H9 (cell line): ENCODE results near the gene PPAT. TPM values are rescaled to one million over a fixed set of nuclear protein-coding genes. Genes with fewer than 3 reads are reported as not detected.

Experiments used
- DNase-seq: peaks from one replicate; pipeline ENCODE4 v3.0.0-alpha.2; 2017
- H2AFZ ChIP-seq: one replicate; pipeline ENCODE4 v1.6.1; 2013; ENCODE audit warnings: mild to moderate bottlenecking, low read length, control low read depth, moderate library complexity
- H2AK5ac ChIP-seq: 2 replicates; pipeline ENCODE4 v1.6.1; 2013; ENCODE audit warnings: low read length, control low read depth, mixed read lengths; ENCODE audit not compliant: insufficient read length
- H2BK120ac ChIP-seq: one replicate; pipeline ENCODE4 v1.6.1; 2013; ENCODE audit warnings: low read depth, mild to moderate bottlenecking, low read length, control low read depth, inconsistent platforms; ENCODE audit not compliant: poor library complexity, severe bottlenecking
- H2BK12ac ChIP-seq: 2 replicates; pipeline ENCODE4 v1.6.1; 2013; ENCODE audit warnings: low read length, control low read depth, mixed read lengths, low read depth; ENCODE audit not compliant: insufficient read length
- H2BK15ac ChIP-seq: 2 replicates; pipeline ENCODE4 v1.6.1; 2013; ENCODE audit warnings: low read depth, low read length, control low read depth
- H2BK20ac ChIP-seq: one replicate; pipeline ENCODE4 v1.6.1; 2013; ENCODE audit warnings: low read depth, mild to moderate bottlenecking, low read length, control low read depth, inconsistent platforms; ENCODE audit not compliant: poor library complexity, severe bottlenecking
- H2BK5ac ChIP-seq: 2 replicates; pipeline ENCODE4 v1.6.1; 2013; ENCODE audit warnings: low read length, control low read depth, mixed read lengths; ENCODE audit not compliant: insufficient read length
- H3K14ac ChIP-seq: 2 replicates; pipeline ENCODE4 v1.6.1; 2013; ENCODE audit warnings: low read length, control low read depth; ENCODE audit not compliant: insufficient read depth
- H3K18ac ChIP-seq: 2 replicates; pipeline ENCODE4 v1.6.1; 2013; ENCODE audit warnings: low read depth, mild to moderate bottlenecking, mixed read lengths, low read length, control low read depth; ENCODE audit not compliant: insufficient read length
- H3K23ac ChIP-seq: 2 replicates; pipeline ENCODE4 v1.6.1; 2013; ENCODE audit warnings: low read length, control low read depth, mixed read lengths, low read depth; ENCODE audit not compliant: insufficient read length
- H3K23me2 ChIP-seq: 2 replicates; pipeline ENCODE4 v1.6.1; 2013; ENCODE audit warnings: low read depth, mild to moderate bottlenecking, mixed read lengths, low read length, control low read depth; ENCODE audit not compliant: insufficient read length, poor library complexity, severe bottlenecking
- H3K27ac ChIP-seq: 2 replicates; pipeline ENCODE4 v1.5.1; 2013; ENCODE audit warnings: low read length, control low read depth, mixed read lengths, low read depth; ENCODE audit not compliant: insufficient read length
- H3K27me3 ChIP-seq: 2 replicates; pipeline ENCODE4 v1.6.1; 2013; ENCODE audit warnings: low read length, control low read depth, inconsistent platforms; ENCODE audit not compliant: insufficient read depth
- H3K4ac ChIP-seq: 2 replicates; pipeline ENCODE4 v1.6.1; 2013; ENCODE audit warnings: low read depth, mild to moderate bottlenecking, control low read depth, inconsistent platforms, low read length, moderate library complexity
- H3K4me1 ChIP-seq: 2 replicates; pipeline ENCODE4 v1.6.1; 2013; ENCODE audit warnings: low read length, control low read depth, inconsistent platforms; ENCODE audit not compliant: insufficient read depth
- H3K4me2 ChIP-seq: 2 replicates; pipeline ENCODE4 v1.6.1; 2013; ENCODE audit warnings: low read length, control low read depth, mixed read lengths; ENCODE audit not compliant: insufficient read length, insufficient read depth
- H3K56ac ChIP-seq: 2 replicates; pipeline ENCODE4 v1.6.1; 2013; ENCODE audit warnings: low read depth, mild to moderate bottlenecking, mixed read lengths, low read length, control low read depth; ENCODE audit not compliant: insufficient read length
- H3K79me1 ChIP-seq: 2 replicates; pipeline ENCODE4 v1.6.1; 2013; ENCODE audit warnings: low read depth, mild to moderate bottlenecking, moderate library complexity, low read length, control low read depth, inconsistent platforms; ENCODE audit not compliant: insufficient read depth, poor library complexity, severe bottlenecking
- H3K79me2 ChIP-seq: 2 replicates; pipeline ENCODE4 v1.6.1; 2013; ENCODE audit warnings: low read length, control low read depth, inconsistent platforms; ENCODE audit not compliant: insufficient read depth
- H3K9ac ChIP-seq: 2 replicates; pipeline ENCODE4 v1.6.1; 2013; ENCODE audit warnings: low read length, control low read depth, mixed read lengths; ENCODE audit not compliant: insufficient read length; ENCODE audit errors: extremely low read depth
- H3K9me3 ChIP-seq: one replicate; pipeline ENCODE4 v1.6.1; 2013; ENCODE audit warnings: low read depth, low read length, inconsistent platforms; ENCODE audit not compliant: control insufficient read depth
- H3T11ph ChIP-seq: one replicate; pipeline ENCODE4 v1.6.1; 2013; ENCODE audit warnings: mild to moderate bottlenecking, low read length, control low read depth, inconsistent platforms
- H4K20me1 ChIP-seq: one replicate; pipeline ENCODE4 v1.6.1; 2013; ENCODE audit not compliant: control insufficient read depth, insufficient read length, insufficient read depth
- H4K5ac ChIP-seq: 2 replicates; pipeline ENCODE4 v1.6.1; 2013; ENCODE audit warnings: low read depth, mild to moderate bottlenecking, mixed read lengths, low read length, control low read depth; ENCODE audit not compliant: insufficient read length
- H4K8ac ChIP-seq: replicated peaks from 2 replicates; pipeline ENCODE4 v1.6.1; 2013; ENCODE audit warnings: low read length, control low read depth, mixed read lengths, low read depth; ENCODE audit not compliant: insufficient read length
- H4K91ac ChIP-seq: 2 replicates; pipeline ENCODE4 v1.6.1; 2013; ENCODE audit warnings: low read depth, mild to moderate bottlenecking, moderate library complexity, mixed read lengths, low read length, control low read depth; ENCODE audit not compliant: insufficient read length
- H3K27ac Mint-ChIP-seq, 3 experiments: 2 replicates in 2 of 3; 3 replicates in 1 of 3; pipeline ENCODE4 v1.8.0; 2020 to 2021; ENCODE audit warnings: mixed read lengths in 3 of 3, mild to moderate bottlenecking in 1 of 3, moderate library complexity in 1 of 3
- H3K27me3 Mint-ChIP-seq: 2 replicates; pipeline ENCODE4 v1.8.0; 2021; ENCODE audit warnings: low read depth, mild to moderate bottlenecking, moderate library complexity, mixed read lengths
- H3K36me3 Mint-ChIP-seq, 3 experiments: 2 replicates in 2 of 3; 3 replicates in 1 of 3; pipeline ENCODE4 v1.8.0; 2020 to 2021; ENCODE audit warnings: low read depth in 3 of 3, mixed read lengths in 3 of 3; ENCODE audit not compliant: insufficient read depth in 1 of 3
- H3K4me1 Mint-ChIP-seq, 2 experiments: 2 replicates each; pipeline ENCODE4 v1.8.0; 2020; ENCODE audit warnings: mixed read lengths in 2 of 2
- H3K4me3 Mint-ChIP-seq, 2 experiments: 2 replicates in 1 of 2; 3 replicates in 1 of 2; pipeline ENCODE4 v1.8.0; 2020 to 2021; ENCODE audit warnings: mild to moderate bottlenecking in 2 of 2, mixed read lengths in 2 of 2, moderate library complexity in 1 of 2
- H3K9me3 Mint-ChIP-seq, 2 experiments: 2 replicates in 1 of 2; 3 replicates in 1 of 2; pipeline ENCODE4 v1.8.0; 2020; ENCODE audit warnings: mild to moderate bottlenecking in 2 of 2, mixed read lengths in 2 of 2, moderate library complexity in 1 of 2
- WGBS: extraction: QIAGEN DNeasy Blood & Tissue Kit; methylation state at CpG from one replicate; pipeline ENCODE4 v1.1.7; 2013; ENCODE audit warnings: missing lambda C conversion rate, low lambda C conversion rate, mixed read lengths; ENCODE audit not compliant: insufficient read length; ENCODE audit errors: extremely low coverage; 5-methylcytosine and 5-hydroxymethylcytosine counted together
- total RNA-seq: library from RNA; stranded (reverse); gene quantifications from 2 replicates; pipeline ENCODE4 v1.2.1, GENCODE V29; 2021
- TF ChIP-seq, protein P1 (sequence below): fragments of 200-600 bp; sonication (generic); conservative IDR thresholded peaks from 3 replicates; pipeline ENCODE4 v1.8.0; 2021; ENCODE audit warnings: antibody characterized with exemption, mild to moderate bottlenecking

The PPAT gene
- total RNA-seq, 1 experiment from 2014 or later = 77.1 TPM

DNA sequence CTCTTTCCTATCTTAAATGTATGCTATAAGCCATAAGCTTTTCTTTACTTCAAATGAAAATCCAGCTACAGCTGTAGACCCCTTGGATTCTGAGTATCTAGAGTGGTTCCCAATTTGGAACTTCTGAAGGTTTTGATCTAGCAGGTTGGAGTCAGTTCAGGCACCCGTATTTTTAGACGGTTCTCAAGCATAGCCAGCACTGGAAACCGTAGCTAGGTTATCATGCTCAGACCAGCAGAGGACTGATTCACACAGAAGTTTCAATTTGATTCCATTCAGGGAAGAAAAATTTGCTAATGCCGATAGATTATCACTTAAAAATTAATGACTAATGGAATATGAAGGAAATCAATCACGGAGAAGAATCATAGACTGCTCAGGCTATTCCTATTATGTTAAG lies 11.2 kb downstream of the PPAT start:
- Histone ChIP-seq H4K5ac (no peak overlapping the region), H3K27ac (no peak overlapping the region), H3K14ac (no peak overlapping the region), H3T11ph (no peak overlapping the region), H3K27me3 (no peaks in the 10 kb centered on the region), H3K18ac (no peak overlapping the region), H4K20me1 (no peaks in the 10 kb centered on the region), H3K23me2 (no peaks in the 10 kb centered on the region), H3K4me1 (peaks cover 2% of the 10 kb centered on the region; the same call in 1 of the 2 replicates), H2BK15ac (no peak overlapping the region), H3K9ac (no peak overlapping the region), H2BK5ac (no peak overlapping the region), H3K4me2 (no peak overlapping the region), H4K91ac (no peak overlapping the region), H3K9me3 (no peaks in the 10 kb centered on the region), H2BK12ac (no peak overlapping the region), H3K23ac (no peak overlapping the region), H2BK20ac (no peak overlapping the region), H2BK120ac (no peak overlapping the region), H3K79me1 (peaks cover 3% of the 10 kb centered on the region), H2AFZ (no peak overlapping the region), H4K8ac (no peak overlapping the region), H3K56ac (no peak overlapping the region), H3K4ac (no peak overlapping the region), H3K79me2 (peaks cover 52% of the 10 kb centered on the region), H2AK5ac (no peak overlapping the region)
- Mint-ChIP-seq H3K9me3 (peaks cover 7 to 8% of the 10 kb centered on the region in 2 experiments; a peak in 3 of 5 replicates), H3K4me1 (peaks cover 22 to 24% of the 10 kb centered on the region in 2 experiments), H3K4me3 (no peak overlapping the region; a peak in 1 of 5 replicates), H3K36me3 (peaks cover 31 to 38% (median 35%) of the 10 kb centered on the region in 3 experiments), H3K27ac (peak overlapping the region in 2 of 3 experiments; percentile 5 to 47; a peak in 2 of 7 replicates), H3K27me3 (no peaks in the 10 kb centered on the region)
- WGBS = no CpG with 5 or more reads among the region's 5 CpGs
- no peak for DNase-seq
- TF ChIP-seq, protein P1, sequence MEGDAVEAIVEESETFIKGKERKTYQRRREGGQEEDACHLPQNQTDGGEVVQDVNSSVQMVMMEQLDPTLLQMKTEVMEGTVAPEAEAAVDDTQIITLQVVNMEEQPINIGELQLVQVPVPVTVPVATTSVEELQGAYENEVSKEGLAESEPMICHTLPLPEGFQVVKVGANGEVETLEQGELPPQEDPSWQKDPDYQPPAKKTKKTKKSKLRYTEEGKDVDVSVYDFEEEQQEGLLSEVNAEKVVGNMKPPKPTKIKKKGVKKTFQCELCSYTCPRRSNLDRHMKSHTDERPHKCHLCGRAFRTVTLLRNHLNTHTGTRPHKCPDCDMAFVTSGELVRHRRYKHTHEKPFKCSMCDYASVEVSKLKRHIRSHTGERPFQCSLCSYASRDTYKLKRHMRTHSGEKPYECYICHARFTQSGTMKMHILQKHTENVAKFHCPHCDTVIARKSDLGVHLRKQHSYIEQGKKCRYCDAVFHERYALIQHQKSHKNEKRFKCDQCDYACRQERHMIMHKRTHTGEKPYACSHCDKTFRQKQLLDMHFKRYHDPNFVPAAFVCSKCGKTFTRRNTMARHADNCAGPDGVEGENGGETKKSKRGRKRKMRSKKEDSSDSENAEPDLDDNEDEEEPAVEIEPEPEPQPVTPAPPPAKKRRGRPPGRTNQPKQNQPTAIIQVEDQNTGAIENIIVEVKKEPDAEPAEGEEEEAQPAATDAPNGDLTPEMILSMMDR = no peak
